ELF-1 (cell line): ENCODE measurements around the gene TMEM130.

Experiments used
- DNase-seq: peaks from one replicate; pipeline ENCODE4 v3.0.0-alpha.2; 2016; ENCODE audit warnings: low read depth, low spot score

TMEM130 gene

GRCh38 chr7:98808751-98809460, 60.9 kb downstream of the TMEM130 start:
- no peak for DNase-seq

- no peak for DNase-seq
Observed at GRCh38 chr7:98807068-98808048, 62.5 kb downstream of the TMEM130 start.

- no peak for DNase-seq
Observed at GRCh38 chr7:98805956-98806838, 63.6 kb downstream of the TMEM130 start.

- no peak for DNase-seq
Observed at GRCh38 chr7:98802781-98803110, 67.1 kb downstream of the TMEM130 start.

GRCh38 chr7:98802088-98802780, 67.6 kb downstream of the TMEM130 start:
- peak; percentile 66 for DNase-seq

- no peak for DNase-seq
Observed at GRCh38 chr7:98800996-98801395, 68.8 kb downstream of the TMEM130 start.

- DNase-seq: no peak
Observed at GRCh38 chr7:98797150-98797549, 72.7 kb downstream of the TMEM130 start.
